ENCODE results near the gene HDAC3. TPM values are rescaled to one million over a fixed set of nuclear protein-coding genes. Genes with fewer than 3 reads are reported as not detected.

HDAC3 gene
- total RNA-seq, 2 donors from 2014 or later, result 73.3 to 78.9 TPM

GRCh38 chr5:141605523-141606277 is 30.9 kb downstream of the HDAC3 start:
- no peak overlapping the region for H3K4me3 ChIP-seq (ENCODE audit: low read length)
- H3K27me3 ChIP-seq (ENCODE audit: control insufficient read depth, insufficient read depth, low read length, poor library complexity, severe bottlenecking), result no peaks in the 10 kb centered on the region
- Mint-ChIP-seq H3K4me1 (peaks cover 22% of the 10 kb centered on the region), H3K27me3 (ENCODE audit: insufficient read depth) (no peaks in the 10 kb centered on the region), H3K4me3 (no peak overlapping the region), H3K9me3 (no peaks in the 10 kb centered on the region), H3K27ac (peak overlapping the region; percentile 81), H3K36me3 (ENCODE audit: low read depth) (peaks cover 7% of the 10 kb centered on the region)
- H3K36me3 ChIP-seq (ENCODE audit: control insufficient read depth, insufficient read depth, low read length), result peaks cover 13% of the 10 kb centered on the region
- no peaks in the 10 kb centered on the region for H3K9me3 ChIP-seq (ENCODE audit: control insufficient read depth, low read length)
- H3K27ac ChIP-seq (ENCODE audit: low read depth, low read length), result no peak overlapping the region
- H3K4me1 ChIP-seq (ENCODE audit: control insufficient read depth, insufficient read depth, low read length), result no peaks in the 10 kb centered on the region
- no peak for TF ChIP-seq CTCF (conservative IDR thresholded peaks at IDR 0.05)
- no peak overlapping the region for H3K9ac ChIP-seq (ENCODE audit: extremely low read depth, low read length, poor library complexity, severe bottlenecking)
- 89 to 100% methylated on average over 1 to 6 of the region's 6 CpGs for WGBS, 2 experiments (ENCODE audit: insufficient coverage in 1 of 2, insufficient read length in 1 of 2)
- DNase-seq, result no peak

GRCh38 chr5:141603923-141604717 is 32.5 kb downstream of the HDAC3 start:
- no peak for DNase-seq
- H3K36me3 Mint-ChIP-seq (ENCODE audit: low read depth), result no peaks in the 10 kb centered on the region
- H3K4me3 ChIP-seq (ENCODE audit: low read length), result no peak overlapping the region
- no peaks in the 10 kb centered on the region for H3K9me3 ChIP-seq (ENCODE audit: control insufficient read depth, low read length)
- 91 to 94% methylated on average over 5 to 6 of the region's 6 CpGs for WGBS, 2 experiments (ENCODE audit: insufficient coverage in 1 of 2, insufficient read length in 1 of 2)
- H3K36me3 ChIP-seq (ENCODE audit: control insufficient read depth, insufficient read depth, low read length), result peaks cover 8% of the 10 kb centered on the region
- H3K27ac Mint-ChIP-seq, result peak overlapping the region; percentile 3
- no peaks in the 10 kb centered on the region for H3K4me1 ChIP-seq (ENCODE audit: control insufficient read depth, insufficient read depth, low read length)
- H3K9me3 Mint-ChIP-seq, result no peaks in the 10 kb centered on the region
- no peak overlapping the region for H3K4me3 Mint-ChIP-seq
- TF ChIP-seq CTCF (conservative IDR thresholded peaks at IDR 0.05), result no peak
- H3K27me3 Mint-ChIP-seq (ENCODE audit: insufficient read depth), result no peaks in the 10 kb centered on the region
- peaks cover 22% of the 10 kb centered on the region for H3K4me1 Mint-ChIP-seq
- no peak overlapping the region for H3K9ac ChIP-seq (ENCODE audit: extremely low read depth, low read length, poor library complexity, severe bottlenecking)
- no peak overlapping the region for H3K27ac ChIP-seq (ENCODE audit: low read depth, low read length)
- no peaks in the 10 kb centered on the region for H3K27me3 ChIP-seq (ENCODE audit: control insufficient read depth, insufficient read depth, low read length, poor library complexity, severe bottlenecking)

- H3K4me3 ChIP-seq (ENCODE audit: low read length), result no peak overlapping the region
- H3K9me3 ChIP-seq (ENCODE audit: control insufficient read depth, low read length), result no peaks in the 10 kb centered on the region
- no peak overlapping the region for H3K27ac Mint-ChIP-seq
- no peaks in the 10 kb centered on the region for H3K4me1 ChIP-seq (ENCODE audit: control insufficient read depth, insufficient read depth, low read length)
- no peaks in the 10 kb centered on the region for H3K36me3 Mint-ChIP-seq (ENCODE audit: low read depth)
- 100% methylated on average over 1 of the region's 1 CpG; no CpG with 5 or more reads in 1 of the 2 experiments for WGBS, 2 experiments (ENCODE audit: insufficient coverage in 1 of 2, insufficient read length in 1 of 2)
- no peak overlapping the region for H3K9ac ChIP-seq (ENCODE audit: extremely low read depth, low read length, poor library complexity, severe bottlenecking)
- no peaks in the 10 kb centered on the region for H3K27me3 Mint-ChIP-seq (ENCODE audit: insufficient read depth)
- no peak overlapping the region for H3K27ac ChIP-seq (ENCODE audit: low read depth, low read length)
- no peak overlapping the region for H3K4me3 Mint-ChIP-seq
- peaks cover 8% of the 10 kb centered on the region for H3K36me3 ChIP-seq (ENCODE audit: control insufficient read depth, insufficient read depth, low read length)
- DNase-seq, result no peak
- H3K9me3 Mint-ChIP-seq, result no peaks in the 10 kb centered on the region
- H3K4me1 Mint-ChIP-seq, result peaks cover 16% of the 10 kb centered on the region
- no peak for TF ChIP-seq CTCF (conservative IDR thresholded peaks at IDR 0.05)
- H3K27me3 ChIP-seq (ENCODE audit: control insufficient read depth, insufficient read depth, low read length, poor library complexity, severe bottlenecking), result no peaks in the 10 kb centered on the region
Observed at GRCh38 chr5:141602606-141603005, 34.0 kb downstream of the HDAC3 start.

Data from endodermal cell (in vitro differentiated cells).